Panc1 (cell line): Measurements from ENCODE around the gene KLF14. TPM values are rescaled to one million over a fixed set of nuclear protein-coding genes. Genes with fewer than 3 reads are reported as not detected.

Experiments
- ATAC-seq: fragments of 200-7000 bp; cut with Tn5 transposase; 2 replicates; pipeline ENCODE4 v1.9.1; 2020; ENCODE audit warnings: mild to moderate bottlenecking, moderate library complexity
- BruUV-seq: library from RNA; stranded (reverse); fragments of 400-500 nt; replicated peaks from 2 replicates; lab custom pipeline; 2021; lab: Mats Ljungman, UMichigan
- CTCF ChIA-PET: fragments of 300-600 bp; sonication (Branson Sonifier 250); formaldehyde crosslinking; loops from one replicate; lab custom pipeline; 2022; ENCODE audit warnings: antibody characterized with exemption; lab: Charles Lee
- POLR2A ChIA-PET: fragments of 300-600 bp; sonication (Branson Sonifier 250); formaldehyde crosslinking; loops from one replicate; lab custom pipeline; 2022; ENCODE audit warnings: antibody characterized with exemption; lab: Charles Lee
- DNase-seq: peaks from one replicate; pipeline ENCODE4 v3.0.0-alpha.2; 2010; ENCODE audit warnings: low read depth, low spot score
- H3K27ac ChIP-seq: 2 replicates; pipeline ENCODE4 v1.5.1; 2011; ENCODE audit warnings: mild to moderate bottlenecking, low read length, inconsistent platforms
- H3K27me3 ChIP-seq: fragments of 200-500 bp; sonication (Bioruptor generic); 2 replicates; pipeline ENCODE4 v1.6.0; 2014; ENCODE audit warnings: low read length, inconsistent platforms; ENCODE audit not compliant: control insufficient read depth, insufficient read depth
- H3K36me3 ChIP-seq: fragments of 200-500 bp; sonication (Bioruptor generic); 2 replicates; pipeline ENCODE4 v1.5.1; 2014; ENCODE audit warnings: inconsistent platforms, mild to moderate bottlenecking, low read length, moderate library complexity; ENCODE audit not compliant: control insufficient read depth, insufficient read depth
- H3K4me1 ChIP-seq: 2 replicates; pipeline ENCODE4 v1.5.1; 2011; ENCODE audit warnings: inconsistent platforms, mild to moderate bottlenecking, low read length, moderate library complexity; ENCODE audit not compliant: control insufficient read depth, insufficient read depth
- H3K4me3 ChIP-seq, 2 experiments: 2 replicates each; pipeline ENCODE4 v1.5.1; 2011 to 2012; ENCODE audit warnings: low read depth in 2 of 2, low read length in 2 of 2, mild to moderate bottlenecking in 2 of 2, inconsistent platforms in 1 of 2, moderate library complexity in 1 of 2
- H3K9me3 ChIP-seq: fragments of 200-500 bp; sonication (Bioruptor generic); 2 replicates; pipeline ENCODE4 v1.5.1; 2014; ENCODE audit warnings: low read depth, mild to moderate bottlenecking, inconsistent platforms, low read length, moderate library complexity; ENCODE audit not compliant: control insufficient read depth, insufficient read depth
- CTCF ChIP-seq: fragments of 450-650 bp; IDR thresholded peaks from 2 replicates; pipeline ENCODE4 v1.5.1; 2017; ENCODE audit warnings: mild to moderate bottlenecking
- POLR2AphosphoS5 ChIP-seq: IDR thresholded peaks from 2 replicates; pipeline ENCODE4 v1.6.1; 2012; ENCODE audit warnings: mild to moderate bottlenecking, low read depth, low read length, moderate library complexity
- REST ChIP-seq, 2 experiments: IDR thresholded peaks; 2 replicates each; pipeline ENCODE4 v1.6.1; 2011 to 2012; ENCODE audit warnings: low read depth in 2 of 2, control low read depth in 1 of 2, low read length in 1 of 2, mild to moderate bottlenecking in 1 of 2, moderate library complexity in 1 of 2; ENCODE audit not compliant: insufficient read depth in 1 of 2
- SIN3A ChIP-seq: IDR thresholded peaks from 2 replicates; pipeline ENCODE4 v1.6.1; 2012; ENCODE audit warnings: low read depth, mild to moderate bottlenecking, low read length, moderate library complexity, borderline replicate concordance; ENCODE audit not compliant: insufficient read depth
- TCF7L2 ChIP-seq: IDR thresholded peaks from 2 replicates; pipeline ENCODE4 v1.6.1; 2011; ENCODE audit warnings: mild to moderate bottlenecking, low read depth, low read length, inconsistent platforms
- in situ Hi-C: cut with HindIII; loops from 2 replicates; pipeline ENCODE4 v1.10.0; 2016; ENCODE audit warnings: low sequenced_read_pairs, low pct_unique_long_range_greater_than_20kb
- intact Hi-C: fragments of 100-400 bp; cut with micrococcal nuclease; formaldehyde crosslinking; loops from one replicate; pipeline ENCODE4 v1.10.0; 2022; ENCODE audit not compliant: unreplicated experiment
- total RNA-seq: library from RNA; stranded (reverse); gene quantifications from one replicate; pipeline ENCODE4 v1.2.1, GENCODE V29; 2021; ENCODE audit not compliant: unreplicated experiment

The KLF14 gene
- total RNA-seq, 1 experiment from 2014 or later = 0.39 TPM

DNA sequence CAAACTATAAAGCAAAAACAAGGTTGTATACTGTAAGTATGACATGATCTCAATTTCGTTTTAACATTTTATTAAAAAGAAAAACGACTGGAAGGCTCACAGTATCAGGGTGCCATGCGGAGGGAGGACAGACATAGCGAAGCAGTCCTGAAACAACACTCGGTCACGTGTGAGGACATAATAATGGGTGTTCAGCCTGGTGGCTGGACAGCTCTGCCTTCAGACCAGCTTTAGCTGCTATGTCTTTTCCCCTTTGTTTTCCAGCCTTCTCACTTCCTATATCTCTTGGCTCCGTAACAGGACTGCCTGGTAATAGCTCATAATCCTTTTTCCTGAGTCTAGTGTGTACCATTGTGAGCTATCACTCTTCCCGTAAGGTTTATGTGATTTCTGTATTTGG lies 18.4 kb upstream of the KLF14 start:
- CTCF ChIA-PET = no interaction called here
- no peaks in the 10 kb centered on the region for H3K4me1 ChIP-seq
- no peak overlapping the region for H3K4me3 ChIP-seq
- DNase-seq = no peak
- no TSS peak for BruUV-seq
- in situ Hi-C loops = no loop called here
- POLR2A ChIA-PET = no interaction called here
- H3K36me3 ChIP-seq = no peaks in the 10 kb centered on the region
- intact Hi-C loops = no loop called here
- TF ChIP-seq TCF7L2 (no peak), SIN3A (no peak), POLR2AphosphoS5 (no peak), REST (IDR thresholded peaks at IDR 0.05; ENCODE audit: insufficient read depth in 1 of 2, low read depth in 2 of 2, low read length in 1 of 2) (no peak), CTCF (no peak)
- no peak overlapping the region for H3K27ac ChIP-seq
- H3K27me3 ChIP-seq = peaks cover 14% of the 10 kb centered on the region; the same call in 1 of the 2 replicates
- no peak for ATAC-seq
- H3K9me3 ChIP-seq = no peaks in the 10 kb centered on the region

DNA sequence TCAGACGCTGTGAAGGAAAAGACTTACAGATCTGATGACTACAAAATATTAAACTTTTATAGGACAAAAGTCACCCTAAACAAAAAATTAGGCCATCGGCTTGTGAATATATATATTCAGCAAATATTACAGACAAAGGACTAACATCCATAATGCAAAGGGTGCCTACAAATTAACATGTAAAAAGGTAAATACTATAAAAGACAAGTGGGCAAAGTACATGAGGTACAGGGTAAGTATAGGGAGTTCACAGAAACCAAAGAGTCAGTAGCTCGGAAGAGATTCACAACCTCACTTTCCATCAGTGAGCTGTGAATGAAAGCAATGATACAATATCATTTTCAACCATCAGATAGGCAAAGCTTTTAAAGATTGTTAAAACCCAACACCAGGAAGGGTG lies 16.7 kb upstream of the KLF14 start:
- BruUV-seq = no TSS peak

More for the DNA sequence above, 16.7 kb upstream of the KLF14 start:
- no peak overlapping the region for H3K27ac ChIP-seq
- H3K4me3 ChIP-seq = no peak overlapping the region
- no peak for TF ChIP-seq REST (IDR thresholded peaks at IDR 0.05; ENCODE audit: insufficient read depth in 1 of 2, low read depth in 2 of 2, low read length in 1 of 2)
- no peak for TF ChIP-seq SIN3A
- no peak for TF ChIP-seq POLR2AphosphoS5
- no peak for TF ChIP-seq CTCF
- no peak for TF ChIP-seq TCF7L2
- CTCF ChIA-PET = no interaction called here
- in situ Hi-C loops = no loop called here
- no peaks in the 10 kb centered on the region for H3K4me1 ChIP-seq
- no peaks in the 10 kb centered on the region for H3K36me3 ChIP-seq
- DNase-seq = no peak
- H3K9me3 ChIP-seq = no peaks in the 10 kb centered on the region
- ATAC-seq = no peak
- POLR2A ChIA-PET = no interaction called here
- intact Hi-C loops = no loop called here
- H3K27me3 ChIP-seq = peaks cover 14% of the 10 kb centered on the region; the same call in 1 of the 2 replicates
